CD4-positive, alpha-beta memory T cell (primary cell): Measurements from ENCODE around the gene IFI30. TPM values are rescaled to one million over a fixed set of nuclear protein-coding genes. Genes with fewer than 3 reads are reported as not detected.

ENCODE experiments used
- CTCF ChIA-PET: fragments of 350-600 bp; sonication (Branson Sonifier 250); formaldehyde crosslinking; loops from one replicate; lab custom pipeline; 2021; ENCODE audit warnings: inconsistent platforms; ENCODE audit not compliant: partially characterized antibody; lab: Charles Lee
- POLR2A ChIA-PET: fragments of 350-600 bp; sonication (Branson Sonifier 250); formaldehyde crosslinking; loops from one replicate; lab custom pipeline; 2021; ENCODE audit not compliant: partially characterized antibody; lab: Charles Lee
- DNase-seq, 5 donors: peaks; one replicate each; pipeline versions ENCODE4 v3.0.0 to v3.0.0-alpha.2; 2020 to 2022; ENCODE audit warnings: mixed read lengths in 1 of 5
- H3K27ac ChIP-seq: one replicate; pipeline ENCODE4 v1.7.0; 2013; ENCODE audit warnings: low read depth, low read length
- H3K27me3 ChIP-seq: 2 replicates; pipeline ENCODE4 v1.7.0; 2013; ENCODE audit warnings: mild to moderate bottlenecking, low read length, moderate library complexity; ENCODE audit not compliant: insufficient read depth
- H3K36me3 ChIP-seq: 2 replicates; pipeline ENCODE4 v1.7.0; 2013; ENCODE audit warnings: mild to moderate bottlenecking, low read length, moderate library complexity; ENCODE audit not compliant: insufficient read depth
- H3K4me1 ChIP-seq: 2 replicates; pipeline ENCODE4 v1.7.0; 2013; ENCODE audit warnings: mild to moderate bottlenecking, low read length, moderate library complexity; ENCODE audit not compliant: insufficient read depth
- H3K4me3 ChIP-seq, 2 donors: one replicate each; pipeline ENCODE4 v1.7.0; 2013; ENCODE audit warnings: low read length in 2 of 2, mild to moderate bottlenecking in 1 of 2
- H3K9me3 ChIP-seq, 2 donors: one replicate each; pipeline ENCODE4 v1.7.0; 2013; ENCODE audit warnings: low read length in 2 of 2, control low read depth in 1 of 2; ENCODE audit not compliant: control insufficient read depth in 1 of 2
- H3K27ac Mint-ChIP-seq, 7 donors: one replicate each; pipeline ENCODE4 v1.8.0; 2020 to 2021; ENCODE audit warnings: mixed read lengths in 7 of 7, mild to moderate bottlenecking in 6 of 7, inconsistent platforms in 3 of 7, moderate library complexity in 3 of 7
- H3K27me3 Mint-ChIP-seq, 2 donors: one replicate each; pipeline ENCODE4 v1.8.0; 2020 to 2021; ENCODE audit warnings: mixed read lengths in 2 of 2
- H3K36me3 Mint-ChIP-seq, 2 donors: one replicate each; pipeline ENCODE4 v1.8.0; 2020 to 2021; ENCODE audit warnings: mixed read lengths in 2 of 2, inconsistent platforms in 1 of 2, mild to moderate bottlenecking in 1 of 2
- H3K4me1 Mint-ChIP-seq, 4 donors: one replicate each; pipeline ENCODE4 v1.8.0; 2020 to 2021; ENCODE audit warnings: mixed read lengths in 4 of 4, mild to moderate bottlenecking in 1 of 4
- H3K4me3 Mint-ChIP-seq, 8 donors: one replicate each; pipeline ENCODE4 v1.8.0; 2020 to 2021; ENCODE audit warnings: mixed read lengths in 8 of 8, mild to moderate bottlenecking in 7 of 8, moderate library complexity in 6 of 8, inconsistent platforms in 3 of 8
- H3K9me3 Mint-ChIP-seq, 8 donors: one replicate each; pipeline ENCODE4 v1.8.0; 2020 to 2021; ENCODE audit warnings: mixed read lengths in 8 of 8, mild to moderate bottlenecking in 5 of 8, inconsistent platforms in 3 of 8, moderate library complexity in 1 of 8
- intact Hi-C: fragments of 100-400 bp; cut with micrococcal nuclease; formaldehyde crosslinking; loops from one replicate; pipeline ENCODE4 v1.15.1; 2023
- polyA plus RNA-seq, 2 donors: library from polyadenylated mRNA; unstranded; fragments of 300-500 nt; fragmentation: Illumina TruSeq; gene quantifications; one replicate each; pipeline ENCODE4 v1.2.3, GENCODE V29; 2021
- total RNA-seq, 2 experiments: library from RNA; stranded (reverse); gene quantifications; one replicate each; pipeline ENCODE4 v1.2.3, GENCODE V29; 2021

Gene IFI30
- total and polyA plus RNA-seq, 4 experiments from 2014 or later, result 6.3 to 56.9 (median 32.5) TPM

DNA sequence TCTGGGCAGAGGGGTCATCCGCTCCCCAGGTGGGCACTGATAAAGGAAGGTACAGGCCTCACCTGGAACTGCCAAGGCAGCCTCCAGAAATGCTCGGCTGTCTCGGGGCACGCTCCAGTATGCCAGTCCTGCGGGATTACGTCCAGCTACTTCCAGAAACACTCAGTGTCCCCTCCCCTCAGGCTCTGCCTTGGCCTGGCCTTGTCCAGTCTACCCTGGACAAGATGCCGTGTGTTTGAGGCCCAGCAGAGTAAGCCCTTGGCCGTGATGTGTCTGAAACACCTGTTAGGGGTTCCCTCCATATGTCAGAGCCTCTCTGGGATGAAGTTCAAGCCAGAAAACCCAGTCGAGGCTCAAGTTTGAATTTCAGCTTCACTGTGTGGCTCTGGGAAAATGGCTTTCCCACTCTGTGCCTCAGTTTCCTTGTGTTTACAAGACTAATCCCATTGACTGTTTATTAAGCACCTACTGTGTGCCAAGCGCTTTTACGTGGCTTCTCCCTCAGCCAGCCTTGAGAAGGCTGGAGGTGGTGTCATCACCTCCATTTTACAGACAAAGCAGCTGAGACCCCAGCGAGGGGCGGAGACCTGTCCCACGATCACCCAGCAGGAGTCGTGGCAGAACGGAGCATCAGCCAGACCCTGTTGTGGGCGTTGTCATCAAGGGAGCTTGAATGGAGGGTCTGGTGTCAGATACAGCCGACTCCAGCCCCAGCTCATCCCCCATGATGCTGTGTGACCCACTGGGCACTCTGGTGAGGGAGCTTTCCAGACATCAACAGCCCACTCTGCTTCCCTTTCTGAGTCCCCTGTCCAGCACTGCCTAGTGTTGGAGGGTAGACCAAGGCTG lies 22.6 kb upstream of the IFI30 start:
- intact Hi-C loops, result loop anchor here (5.0 kb wide), 1 partner anchor 89 kb away; no protein-coding TSS in a partner anchor
- POLR2A ChIA-PET, result interaction anchor here (0.6 to 3.3 kb wide), 16 partner anchors 9 to 218 kb away, joined by 3 to 85 read pairs (median 9); partner anchors contain the start of genes ARRDC2, CCDC124, IL12RB1 and JUND
- peaks cover 0 to 2% (median 0%) of the 10 kb centered on the region in 8 donors for H3K9me3 Mint-ChIP-seq
- Histone ChIP-seq H3K27ac (peak overlapping the region; percentile 74), H3K9me3 (no peaks in the 10 kb centered on the region), H3K4me1 (peaks cover 21% of the 10 kb centered on the region), H3K27me3 (no peaks in the 10 kb centered on the region), H3K4me3 (no peak overlapping the region), H3K36me3 (peaks cover 12% of the 10 kb centered on the region)
- no peak for DNase-seq
- H3K4me3 Mint-ChIP-seq, result peak overlapping the region; percentile 84 to 95 (median 91)
- H3K27ac Mint-ChIP-seq, result peak overlapping the region in 6 of 7 donors; percentile 29 to 99 (median 96)
- CTCF ChIA-PET, result interaction anchor here (0.8 to 4.1 kb wide), 12 partner anchors 10 to 129 kb away, joined by 3 to 38 read pairs (median 4); partner anchors contain the start of gene IL12RB1
- peaks cover 6 to 24% of the 10 kb centered on the region in 2 donors for H3K36me3 Mint-ChIP-seq
- no peaks in the 10 kb centered on the region for H3K27me3 Mint-ChIP-seq
- H3K4me1 Mint-ChIP-seq, result peaks cover 12 to 34% (median 19%) of the 10 kb centered on the region in 4 donors

DNA sequence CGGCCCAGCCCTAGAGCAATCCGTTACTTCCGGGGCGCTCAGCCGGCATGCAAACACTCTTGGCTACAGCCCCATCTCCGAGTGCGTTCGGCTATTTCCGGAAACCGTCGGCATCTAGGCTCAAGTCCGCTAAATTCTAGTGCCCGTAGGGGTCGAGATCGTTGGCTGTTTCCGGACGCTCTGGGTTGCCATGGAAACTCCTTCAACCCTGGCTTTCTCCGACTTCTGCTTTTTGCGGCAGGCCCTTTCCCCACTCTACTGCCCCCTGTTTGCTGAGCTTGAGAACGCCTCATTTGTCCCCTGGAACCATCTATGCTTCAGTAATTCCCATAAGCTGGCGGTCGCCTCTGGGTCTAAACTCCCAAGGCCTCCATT lies 21.2 kb upstream of the IFI30 start:
- H3K36me3 Mint-ChIP-seq, result peaks cover 0 to 20% of the 10 kb centered on the region in 2 donors
- peak overlapping the region; percentile 84 to 95 (median 91) for H3K4me3 Mint-ChIP-seq
- Histone ChIP-seq H3K27me3 (no peaks in the 10 kb centered on the region), H3K27ac (peak overlapping the region; percentile 74), H3K9me3 (no peaks in the 10 kb centered on the region), H3K4me1 (peaks cover 28% of the 10 kb centered on the region), H3K4me3 (peak overlapping the region; percentile 74 to 79), H3K36me3 (peaks cover 2% of the 10 kb centered on the region)
- peak; percentile 96 to 99 (median 96) for DNase-seq
- no peaks in the 10 kb centered on the region for H3K27me3 Mint-ChIP-seq
- H3K9me3 Mint-ChIP-seq, result peaks cover 0 to 2% (median 0%) of the 10 kb centered on the region in 8 donors
- H3K4me1 Mint-ChIP-seq, result peaks cover 14 to 38% (median 21%) of the 10 kb centered on the region in 4 donors
- intact Hi-C loops, result loop anchor here (1.0 to 5.0 kb wide), 10 partner anchors 22 to 293 kb away; partner anchors contain the start of genes RAB3A and RPL18A
- ChIA-PET CTCF (interaction anchor here (0.6 to 4.1 kb wide), 12 partner anchors 9 to 127 kb away, joined by 3 to 38 read pairs (median 5); partner anchors contain the start of gene IL12RB1), POLR2A (interaction anchor here (0.7 to 3.3 kb wide), 22 partner anchors 8 to 405 kb away, joined by 3 to 85 read pairs (median 6); partner anchors contain the start of genes ARRDC2, IL12RB1, JUND and KXD1)
- H3K27ac Mint-ChIP-seq, result peak overlapping the region; percentile 88 to 99 (median 97)

DNA sequence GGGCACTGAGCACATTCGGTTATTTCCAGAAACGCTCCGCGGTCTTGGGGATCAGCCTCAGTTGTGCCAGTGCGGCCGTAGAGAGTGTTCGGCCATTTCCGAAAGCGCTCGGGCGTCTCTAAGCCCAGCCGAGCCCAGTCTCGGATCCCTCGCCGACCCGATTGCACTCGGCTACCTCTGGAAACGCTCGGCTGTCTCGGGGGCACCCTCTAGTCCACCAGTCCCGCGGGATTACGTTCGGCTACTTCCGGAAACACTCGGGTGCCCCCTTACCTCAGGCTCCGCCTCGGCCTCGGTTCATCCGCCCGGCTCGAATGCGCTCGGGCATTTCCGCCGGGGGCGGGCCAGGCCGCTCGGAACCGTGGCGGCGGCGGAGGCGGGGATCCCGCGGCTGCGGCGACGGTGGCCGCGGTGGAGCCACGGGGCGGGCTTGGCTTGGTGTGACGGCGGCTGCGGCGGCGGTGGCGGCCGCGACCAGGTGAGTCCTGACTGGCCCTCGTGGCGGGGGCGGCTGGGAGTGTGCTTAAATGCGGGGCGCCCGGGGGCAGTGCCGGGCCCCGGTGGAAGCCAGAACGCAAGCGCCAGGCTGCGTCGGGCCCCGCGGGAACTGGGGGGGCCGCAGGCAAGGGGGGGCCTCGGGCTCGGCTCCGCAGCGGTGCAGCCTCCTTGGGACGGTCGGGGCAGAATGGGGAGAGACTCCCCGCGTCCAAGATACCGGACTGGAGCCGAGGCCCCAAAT lies 20.6 kb upstream of the IFI30 start, which contains the start of gene PIK3R2:
PIK3R2 (plus strand) TSS at position 347 of the 739 bp plus-strand sequence. CDS start 2,717 bp downstream, outside the sequence.
- peak within 1 kb of the TSS; percentile 84 to 95 (median 91) for H3K4me3 Mint-ChIP-seq
- Histone ChIP-seq H3K36me3 (no peaks in the 10 kb centered on the region), H3K4me3 (peak within 1 kb of the TSS; percentile 74 to 79), H3K9me3 (no peaks in the 10 kb centered on the region), H3K27ac (peak within 1 kb of the TSS; percentile 74), H3K4me1 (peaks cover 28% of the 10 kb centered on the region), H3K27me3 (no peaks in the 10 kb centered on the region)
- ChIA-PET CTCF (interaction anchor here (0.6 to 4.1 kb wide), 8 partner anchors 8 to 127 kb away, joined by 3 to 38 read pairs (median 5); partner anchors contain the start of gene IL12RB1), POLR2A (interaction anchor here (0.7 to 3.3 kb wide), 21 partner anchors 8 to 152 kb away, joined by 3 to 85 read pairs (median 6); partner anchors contain the start of genes ARRDC2, IL12RB1, JUND and MAST3)
- H3K9me3 Mint-ChIP-seq, result peaks cover 0 to 2% (median 0%) of the 10 kb centered on the region in 8 donors
- H3K36me3 Mint-ChIP-seq, result peaks cover 0 to 17% of the 10 kb centered on the region in 2 donors
- peak within 1 kb of the TSS; percentile 88 to 99 (median 97) for H3K27ac Mint-ChIP-seq
- peaks cover 14 to 38% (median 21%) of the 10 kb centered on the region in 4 donors for H3K4me1 Mint-ChIP-seq
- no peaks in the 10 kb centered on the region for H3K27me3 Mint-ChIP-seq
- peak; percentile 100 for DNase-seq
- intact Hi-C loops, result loop anchor here (1.0 to 5.0 kb wide), 11 partner anchors 8 to 294 kb away; partner anchors contain the start of genes RAB3A and RPL18A

- Histone ChIP-seq H3K36me3 (no peaks in the 10 kb centered on the region), H3K4me1 (peaks cover 28% of the 10 kb centered on the region), H3K9me3 (no peaks in the 10 kb centered on the region), H3K4me3 (peak overlapping the region in 1 of 2 donors; percentile 74), H3K27ac (peak overlapping the region; percentile 74), H3K27me3 (no peaks in the 10 kb centered on the region)
- Mint-ChIP-seq H3K4me3 (peak overlapping the region; percentile 84 to 92 (median 86)), H3K9me3 (peaks cover 0 to 2% (median 0%) of the 10 kb centered on the region in 8 donors), H3K27me3 (no peaks in the 10 kb centered on the region), H3K36me3 (peaks cover 0 to 14% of the 10 kb centered on the region in 2 donors), H3K27ac (peak overlapping the region; percentile 80 to 95 (median 85)), H3K4me1 (peaks cover 14 to 38% (median 21%) of the 10 kb centered on the region in 4 donors)
- POLR2A ChIA-PET, result interaction anchor here (1.0 to 3.3 kb wide), 3 partner anchors 34 to 127 kb away, joined by 3 to 85 read pairs (median 3); no protein-coding TSS in a partner anchor
- intact Hi-C loops, result loop anchor here (1.0 to 5.0 kb wide), 6 partner anchors 8 to 147 kb away; partner anchors contain the start of gene RAB3A
- CTCF ChIA-PET, result no interaction called here
- peak in 3 of 5 donors; percentile 14 to 52 (median 22) for DNase-seq
Measured at GRCh38 chr19:18153556-18154134, 20.0 kb upstream of the IFI30 start.

DNA sequence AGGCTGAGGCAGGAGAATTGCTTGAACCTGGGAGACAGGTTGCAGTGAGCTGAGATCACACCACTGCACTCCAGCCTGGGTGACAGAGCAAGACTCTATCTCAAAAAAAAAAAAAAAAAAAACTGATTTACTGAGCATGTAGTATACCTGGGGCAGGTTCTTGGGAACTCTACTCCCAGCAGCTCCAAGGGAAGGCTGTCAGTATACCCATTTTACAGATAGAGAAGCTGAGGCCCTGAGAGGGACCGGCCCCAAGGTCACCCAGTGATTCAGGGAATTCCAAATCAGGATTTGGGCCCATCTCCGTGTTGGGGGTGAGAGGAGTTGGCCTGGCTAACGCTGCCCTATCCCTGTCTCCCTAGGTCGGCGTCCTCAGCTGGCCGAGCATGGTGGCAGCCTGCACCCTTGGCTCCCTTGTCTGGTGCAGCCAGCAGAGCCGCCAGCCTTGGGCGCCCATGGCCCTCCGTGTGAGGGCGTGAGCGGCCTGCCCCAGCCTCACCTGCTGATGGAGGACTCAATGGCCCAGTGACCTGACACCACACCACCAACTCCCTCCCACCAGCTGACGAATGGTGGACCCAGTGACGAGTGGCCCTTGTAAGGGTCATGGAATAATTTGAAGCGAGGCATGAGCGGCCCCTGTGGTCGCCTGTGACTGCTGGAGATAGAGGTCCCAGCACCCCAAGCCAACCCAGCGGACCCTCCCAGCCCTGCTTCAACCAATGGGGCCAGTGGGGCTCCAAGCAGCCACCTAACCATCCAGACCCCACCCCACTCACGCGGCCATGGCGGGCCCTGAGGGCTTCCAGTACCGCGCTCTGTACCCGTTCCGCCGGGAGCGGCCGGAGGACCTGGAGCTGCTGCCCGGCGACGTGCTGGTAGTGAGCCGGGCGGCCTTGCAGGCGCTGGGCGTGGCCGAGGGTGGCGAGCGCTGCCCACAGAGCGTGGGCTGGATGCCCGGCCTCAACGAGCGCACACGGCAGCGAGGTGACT lies 18.2 kb upstream of the IFI30 start:
- H3K4me1 Mint-ChIP-seq, result peaks cover 14 to 42% (median 23%) of the 10 kb centered on the region in 4 donors
- H3K36me3 ChIP-seq, result no peaks in the 10 kb centered on the region
- peak overlapping the region in 1 of 7 donors; percentile 82 for H3K27ac Mint-ChIP-seq
- CTCF ChIA-PET, result interaction anchor here (0.7 to 2.1 kb wide), 5 partner anchors 12 to 217 kb away, joined by 3 to 8 read pairs (median 5); no protein-coding TSS in a partner anchor
- H3K4me3 ChIP-seq, result no peak overlapping the region
- peaks cover 0 to 12% of the 10 kb centered on the region in 2 donors for H3K36me3 Mint-ChIP-seq
- no peaks in the 10 kb centered on the region for H3K9me3 ChIP-seq
- H3K4me3 Mint-ChIP-seq, result peak overlapping the region in 2 of 8 donors; percentile 31 to 86
- peaks cover 28% of the 10 kb centered on the region for H3K4me1 ChIP-seq
- DNase-seq, result no peak
- H3K9me3 Mint-ChIP-seq, result peaks cover 0 to 2% (median 0%) of the 10 kb centered on the region in 8 donors
- POLR2A ChIA-PET, result interaction anchor here (0.5 to 1.2 kb wide), 3 partner anchors 29 to 217 kb away, joined by 4 read pairs; no protein-coding TSS in a partner anchor
- no peaks in the 10 kb centered on the region for H3K27me3 Mint-ChIP-seq
- no peak overlapping the region for H3K27ac ChIP-seq
- no peaks in the 10 kb centered on the region for H3K27me3 ChIP-seq
- intact Hi-C loops, result no loop called here
